DND-41 (cell line): ENCODE results near the gene TEAD1.

Source experiments
- ATAC-seq: fragments of 200-7000 bp; cut with Tn5 transposase; 3 replicates; pipeline ENCODE4 v1.9.1; 2021; ENCODE audit warnings: low read depth; ENCODE audit not compliant: insufficient read depth
- DNase-seq: peaks from one replicate; pipeline ENCODE4 v3.0.0-alpha.2; 2020
- H2AFZ ChIP-seq: 2 replicates; pipeline ENCODE4 v1.6.0; 2012; ENCODE audit warnings: low read depth, low read length
- H3K27ac ChIP-seq: 2 replicates; pipeline ENCODE4 v1.5.1; 2012; ENCODE audit warnings: low read length, inconsistent platforms
- H3K27me3 ChIP-seq: fragments of 200-600 bp; sonication (generic); 2 replicates; pipeline ENCODE4 v1.6.0; 2012; ENCODE audit warnings: low read length, mild to moderate bottlenecking, inconsistent platforms; ENCODE audit not compliant: insufficient read depth, poor library complexity
- H3K36me3 ChIP-seq: 2 replicates; pipeline ENCODE4 v1.5.1; 2012; ENCODE audit warnings: low read length, inconsistent platforms; ENCODE audit not compliant: insufficient read depth
- H3K4me1 ChIP-seq: 2 replicates; pipeline ENCODE4 v1.5.1; 2012; ENCODE audit warnings: mild to moderate bottlenecking, low read length; ENCODE audit not compliant: insufficient read depth
- H3K4me2 ChIP-seq: 2 replicates; pipeline ENCODE4 v1.6.0; 2012; ENCODE audit warnings: mild to moderate bottlenecking, moderate library complexity, low read length, inconsistent platforms; ENCODE audit not compliant: insufficient read depth
- H3K4me3 ChIP-seq, 2 experiments: fragments of 200-600 bp in 1 of 2; shearing (Covaris generic) in 1 of 2; 2 replicates each; pipeline ENCODE4 v1.5.1; 2012 to 2016; ENCODE audit warnings: inconsistent platforms in 2 of 2, low read length in 2 of 2, mild to moderate bottlenecking in 2 of 2, low read depth in 1 of 2, moderate library complexity in 1 of 2
- H3K79me2 ChIP-seq: 2 replicates; pipeline ENCODE4 v1.6.0; 2012; ENCODE audit warnings: low read length, inconsistent platforms; ENCODE audit not compliant: insufficient read depth
- H3K9ac ChIP-seq: 2 replicates; pipeline ENCODE4 v1.6.0; 2012; ENCODE audit warnings: low read depth, mild to moderate bottlenecking, inconsistent platforms, low read length, moderate library complexity
- H3K9me3 ChIP-seq: 2 replicates; pipeline ENCODE4 v1.5.1; 2012; ENCODE audit warnings: low read length, moderate library complexity, mild to moderate bottlenecking, inconsistent platforms; ENCODE audit not compliant: insufficient read depth, severe bottlenecking
- H4K20me1 ChIP-seq: 2 replicates; pipeline ENCODE4 v1.6.0; 2012; ENCODE audit warnings: low read length; ENCODE audit not compliant: insufficient read depth
- CTCF ChIP-seq: IDR thresholded peaks from 2 replicates; pipeline ENCODE4 v1.5.1; 2012; ENCODE audit warnings: borderline replicate concordance, low read length, moderate library complexity, mild to moderate bottlenecking; ENCODE audit not compliant: poor library complexity, severe bottlenecking; ENCODE audit errors: extremely low read depth
- EZH2 ChIP-seq: IDR thresholded peaks from 3 replicates; pipeline ENCODE4 v1.6.1; 2012; ENCODE audit warnings: borderline replicate concordance, low read depth, mild to moderate bottlenecking, moderate library complexity, low read length, inconsistent platforms; ENCODE audit not compliant: severe bottlenecking

The TEAD1 gene

GRCh38 chr11:12673924-12674570, at the start of gene TEAD1:
Gene TEAD1, plus strand, starts transcription at chr11:12674421.
- Histone ChIP-seq H3K36me3 (no peaks in the 10 kb centered on the region), H3K79me2 (no peaks in the 10 kb centered on the region), H3K9me3 (no peaks in the 10 kb centered on the region), H3K27ac (no peak within 1 kb of the TSS), H2AFZ (no peak within 1 kb of the TSS), H3K9ac (no peak within 1 kb of the TSS), H3K4me2 (no peak within 1 kb of the TSS), H4K20me1 (no peaks in the 10 kb centered on the region), H3K27me3 (peaks cover 16% of the 10 kb centered on the region), H3K4me3 (no peak within 1 kb of the TSS), H3K4me1 (no peaks in the 10 kb centered on the region)
- ATAC-seq (no peak), DNase-seq (no peak)
- TF ChIP-seq EZH2: no peak
- TF ChIP-seq CTCF: no peak

- DNase-seq (no peak), ATAC-seq (no peak)
- Histone ChIP-seq H3K4me1 (no peaks in the 10 kb centered on the region), H3K27ac (no peak overlapping the region), H3K79me2 (no peaks in the 10 kb centered on the region), H3K9me3 (peaks cover 12% of the 10 kb centered on the region), H2AFZ (no peak overlapping the region), H3K4me3 (no peak overlapping the region), H3K4me2 (no peak overlapping the region), H4K20me1 (no peaks in the 10 kb centered on the region), H3K9ac (no peak overlapping the region), H3K36me3 (no peaks in the 10 kb centered on the region), H3K27me3 (peaks cover 3% of the 10 kb centered on the region)
- TF ChIP-seq CTCF (no peak), EZH2 (no peak)
These were observed 49.6 kb upstream of the TEAD1 start for GRCh38 chr11:12624595-12624994.

GRCh38 chr11:12625438-12626071, 48.7 kb upstream of the TEAD1 start:
- Histone ChIP-seq H3K9me3 (peaks cover 12% of the 10 kb centered on the region), H2AFZ (no peak overlapping the region), H3K4me2 (no peak overlapping the region), H3K79me2 (no peaks in the 10 kb centered on the region), H3K9ac (no peak overlapping the region), H3K27ac (no peak overlapping the region), H3K36me3 (no peaks in the 10 kb centered on the region), H3K4me1 (no peaks in the 10 kb centered on the region), H3K4me3 (no peak overlapping the region), H3K27me3 (peaks cover 3% of the 10 kb centered on the region), H4K20me1 (no peaks in the 10 kb centered on the region)
- TF ChIP-seq EZH2: no peak
- no peak for TF ChIP-seq CTCF
- no peak for DNase-seq
- no peak for ATAC-seq
